T-helper 2 cell treated with Interferon-gamma antibody and Interleukin-4, amounts not matched to agents 5 μg/mL and 100 μg/mL, for 36 hours (primary cell): Measurements from ENCODE around the gene TPI1.
A peak's percentile ranks its signal among the peaks of the same experiment; 100 is the strongest.

Experiments
- DNase-seq: peaks from one replicate; pipeline ENCODE4 v3.0.0; 2021; ENCODE audit warnings: low spot score
- H3K27ac Mint-ChIP-seq: one replicate; pipeline ENCODE4 v1.8.0; 2021; ENCODE audit warnings: mild to moderate bottlenecking, mixed read lengths
- H3K27me3 Mint-ChIP-seq: one replicate; pipeline ENCODE4 v1.8.0; 2021; ENCODE audit warnings: low read depth, mixed read lengths
- H3K36me3 Mint-ChIP-seq: one replicate; pipeline ENCODE4 v1.8.0; 2021; ENCODE audit warnings: low read depth, mixed read lengths
- H3K4me1 Mint-ChIP-seq: one replicate; pipeline ENCODE4 v1.8.0; 2021; ENCODE audit warnings: low read depth, mixed read lengths
- H3K4me3 Mint-ChIP-seq: one replicate; pipeline ENCODE4 v1.8.0; 2022; ENCODE audit warnings: mild to moderate bottlenecking, moderate library complexity, mixed read lengths
- H3K9me3 Mint-ChIP-seq: one replicate; pipeline ENCODE4 v1.8.0; 2021; ENCODE audit warnings: mixed read lengths

The TPI1 gene

DNA sequence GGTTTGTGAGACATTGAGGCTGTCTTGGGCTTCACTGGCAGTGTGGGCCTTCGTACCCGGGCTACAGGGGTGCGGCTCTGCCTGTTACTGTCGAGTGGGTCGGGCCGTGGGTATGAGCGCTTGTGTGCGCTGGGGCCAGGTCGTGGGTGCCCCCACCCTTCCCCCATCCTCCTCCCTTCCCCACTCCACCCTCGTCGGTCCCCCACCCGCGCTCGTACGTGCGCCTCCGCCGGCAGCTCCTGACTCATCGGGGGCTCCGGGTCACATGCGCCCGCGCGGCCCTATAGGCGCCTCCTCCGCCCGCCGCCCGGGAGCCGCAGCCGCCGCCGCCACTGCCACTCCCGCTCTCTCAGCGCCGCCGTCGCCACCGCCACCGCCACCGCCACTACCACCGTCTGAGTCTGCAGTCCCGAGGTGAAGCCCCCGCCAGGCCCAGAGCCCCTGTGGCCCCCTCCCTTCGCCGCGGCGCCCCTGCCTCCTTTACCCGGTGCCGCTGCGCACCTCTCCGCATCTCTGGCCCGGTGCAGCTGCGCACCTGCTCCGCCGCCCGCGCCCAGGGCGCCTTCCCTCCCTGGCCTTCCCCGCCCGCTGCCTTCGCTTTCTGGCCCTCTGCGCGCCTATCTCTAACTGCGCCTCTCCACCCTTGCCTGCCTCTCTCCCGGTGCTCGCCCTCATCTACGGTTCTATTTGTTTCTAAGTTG is 47.1 kb downstream of the TPI1 start, which contains the start of gene ENO2:
Gene ENO2, plus strand, starts transcription at position 335 of the 701 bp plus-strand sequence. CDS start 1,253 bp downstream, outside the sequence.
- Mint-ChIP-seq H3K4me1 (peaks cover 27% of the 10 kb centered on the region), H3K36me3 (peaks cover 27% of the 10 kb centered on the region), H3K27ac (peak within 1 kb of the TSS; percentile 88), H3K27me3 (no peaks in the 10 kb centered on the region), H3K9me3 (no peaks in the 10 kb centered on the region), H3K4me3 (peak within 1 kb of the TSS; percentile 95)
- DNase-seq, result peak; percentile 85

DNA sequence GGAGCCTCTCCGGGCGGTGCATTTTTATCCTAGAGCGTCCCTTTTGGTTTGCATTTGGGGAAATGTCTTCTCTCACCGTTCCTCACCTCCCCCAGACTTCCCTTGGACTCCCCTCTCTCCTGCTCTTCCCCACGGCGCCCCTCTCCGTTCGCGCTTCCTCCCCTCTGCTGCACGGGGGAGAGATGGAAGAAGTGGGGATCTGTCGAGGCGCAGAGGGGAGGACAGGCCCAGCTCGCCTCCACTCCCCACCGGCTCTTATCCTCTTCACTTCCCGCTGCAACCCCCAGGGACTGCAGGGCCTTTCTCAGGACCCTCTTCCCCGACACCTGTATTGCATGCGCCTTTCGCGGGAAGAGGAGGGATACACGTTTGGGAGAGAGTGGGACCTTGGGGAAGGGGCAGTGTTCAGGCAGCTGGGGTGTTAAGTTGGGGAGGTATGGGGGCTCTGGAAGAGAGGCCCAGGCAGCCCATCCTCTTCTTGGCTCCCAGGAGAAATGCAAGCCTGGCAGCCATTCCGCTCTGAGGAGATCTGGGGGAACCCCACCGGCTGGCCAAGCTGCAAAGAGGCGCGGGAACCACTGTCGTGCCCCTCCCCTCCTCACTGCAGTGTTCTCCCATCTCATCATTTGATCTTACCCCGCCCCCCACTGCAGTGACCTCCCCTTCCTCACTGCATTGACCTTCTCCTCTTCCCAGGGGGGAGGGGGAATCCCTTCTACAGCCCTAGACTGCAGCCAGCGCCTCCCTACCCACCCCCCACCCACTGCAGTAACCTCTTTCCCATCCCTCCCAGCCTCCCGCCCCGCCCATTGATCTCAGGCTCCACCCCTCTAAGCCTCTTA is 47.8 kb downstream of the TPI1 start:
- DNase-seq, result no peak
- Mint-ChIP-seq H3K36me3 (peaks cover 34% of the 10 kb centered on the region), H3K4me3 (peak overlapping the region; percentile 95), H3K9me3 (no peaks in the 10 kb centered on the region), H3K27ac (peak overlapping the region; percentile 88), H3K4me1 (peaks cover 28% of the 10 kb centered on the region), H3K27me3 (no peaks in the 10 kb centered on the region)

DNA sequence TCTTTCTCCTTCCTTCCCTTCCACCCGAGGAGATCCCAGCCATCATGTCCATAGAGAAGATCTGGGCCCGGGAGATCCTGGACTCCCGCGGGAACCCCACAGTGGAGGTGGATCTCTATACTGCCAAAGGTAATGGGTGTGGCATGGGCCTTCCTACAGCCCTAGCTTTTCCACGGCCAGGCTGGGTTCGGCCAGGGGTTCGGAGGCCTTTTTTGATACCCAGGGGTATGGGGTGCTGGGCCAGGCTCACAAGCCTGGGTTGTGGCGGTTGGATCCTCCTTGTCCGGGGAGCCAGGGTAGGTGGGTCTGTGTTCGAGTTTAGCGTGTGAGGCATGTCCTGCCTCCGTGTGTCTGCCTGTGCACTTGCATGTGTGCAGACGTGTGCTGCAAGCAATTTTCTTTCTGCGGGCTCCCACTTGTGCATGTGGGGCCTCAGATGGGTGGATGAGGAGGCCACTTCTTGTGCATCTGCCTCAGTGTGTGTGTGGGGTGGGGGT is 48.5 kb downstream of the TPI1 start:
- Mint-ChIP-seq H3K36me3 (peaks cover 34% of the 10 kb centered on the region), H3K9me3 (no peaks in the 10 kb centered on the region), H3K4me1 (peaks cover 28% of the 10 kb centered on the region), H3K4me3 (peak overlapping the region; percentile 95), H3K27ac (peak overlapping the region; percentile 75), H3K27me3 (no peaks in the 10 kb centered on the region)
- DNase-seq, result no peak

DNA sequence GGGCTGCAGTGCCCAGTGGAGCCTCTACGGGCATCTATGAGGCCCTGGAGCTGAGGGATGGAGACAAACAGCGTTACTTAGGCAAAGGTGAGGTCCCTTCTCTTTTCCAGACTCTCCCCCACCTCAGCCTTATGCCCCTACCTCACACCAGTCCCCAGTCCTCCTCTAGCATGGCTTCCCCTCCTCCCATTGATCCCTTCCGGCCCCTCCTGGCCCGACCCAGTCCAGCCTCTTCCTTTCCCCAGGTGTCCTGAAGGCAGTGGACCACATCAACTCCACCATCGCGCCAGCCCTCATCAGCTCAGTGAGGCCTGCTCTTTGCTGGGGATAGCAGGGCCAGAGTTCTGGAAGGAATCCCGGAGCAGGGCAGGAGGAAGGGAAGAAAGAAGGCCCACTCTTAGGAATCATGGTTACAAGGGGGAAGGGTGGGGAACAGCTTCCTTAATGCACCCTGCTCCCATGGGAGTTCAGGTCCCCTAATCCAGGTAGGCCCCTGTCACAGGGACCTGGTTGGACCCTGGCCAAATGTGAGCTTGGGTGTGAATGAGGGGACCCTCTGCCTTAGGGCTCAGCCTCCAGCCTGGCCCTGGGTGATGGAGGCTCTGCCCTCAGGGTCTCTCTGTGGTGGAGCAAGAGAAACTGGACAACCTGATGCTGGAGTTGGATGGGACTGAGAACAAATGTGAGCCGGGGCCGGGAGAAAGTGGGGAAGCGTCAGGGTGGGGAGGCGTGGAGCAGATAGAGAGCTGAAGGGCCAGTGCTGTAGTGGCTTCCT is 49.3 kb downstream of the TPI1 start:
- peak overlapping the region; percentile 95 for H3K4me3 Mint-ChIP-seq
- H3K36me3 Mint-ChIP-seq, result peaks cover 41% of the 10 kb centered on the region

DNA sequence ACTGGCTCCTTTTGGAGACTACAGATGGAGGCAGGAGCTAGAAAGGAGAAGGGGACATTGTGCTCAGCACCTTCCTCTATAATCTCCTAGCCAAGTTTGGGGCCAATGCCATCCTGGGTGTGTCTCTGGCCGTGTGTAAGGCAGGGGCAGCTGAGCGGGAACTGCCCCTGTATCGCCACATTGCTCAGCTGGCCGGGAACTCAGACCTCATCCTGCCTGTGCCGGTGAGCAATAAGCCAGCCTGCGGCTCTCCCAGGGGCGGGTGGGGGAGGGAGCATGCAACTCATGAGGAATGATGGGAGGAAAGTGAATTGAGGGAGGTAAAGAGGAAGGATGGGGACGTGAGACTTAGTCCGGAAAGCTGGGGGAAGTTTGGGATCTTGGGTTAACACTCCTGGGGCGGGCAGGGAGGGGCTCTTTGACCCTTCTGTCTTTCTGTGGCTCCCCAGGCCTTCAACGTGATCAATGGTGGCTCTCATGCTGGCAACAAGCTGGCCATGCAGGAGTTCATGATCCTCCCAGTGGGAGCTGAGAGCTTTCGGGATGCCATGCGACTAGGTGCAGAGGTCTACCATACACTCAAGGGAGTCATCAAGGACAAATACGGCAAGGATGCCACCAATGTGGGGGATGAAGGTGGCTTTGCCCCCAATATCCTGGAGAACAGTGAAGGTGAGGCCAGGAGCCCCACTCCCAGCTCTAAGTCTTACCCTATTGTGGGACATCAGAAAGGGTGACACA is 50.3 kb downstream of the TPI1 start:
- H3K27ac Mint-ChIP-seq, result no peak overlapping the region
- H3K4me1 Mint-ChIP-seq, result peaks cover 27% of the 10 kb centered on the region

More for the DNA sequence above, 49.3 kb downstream of the TPI1 start:
- no peaks in the 10 kb centered on the region for H3K27me3 Mint-ChIP-seq
- DNase-seq, result no peak
- peaks cover 28% of the 10 kb centered on the region for H3K4me1 Mint-ChIP-seq
- no peak overlapping the region for H3K27ac Mint-ChIP-seq
- no peaks in the 10 kb centered on the region for H3K9me3 Mint-ChIP-seq

DNA sequence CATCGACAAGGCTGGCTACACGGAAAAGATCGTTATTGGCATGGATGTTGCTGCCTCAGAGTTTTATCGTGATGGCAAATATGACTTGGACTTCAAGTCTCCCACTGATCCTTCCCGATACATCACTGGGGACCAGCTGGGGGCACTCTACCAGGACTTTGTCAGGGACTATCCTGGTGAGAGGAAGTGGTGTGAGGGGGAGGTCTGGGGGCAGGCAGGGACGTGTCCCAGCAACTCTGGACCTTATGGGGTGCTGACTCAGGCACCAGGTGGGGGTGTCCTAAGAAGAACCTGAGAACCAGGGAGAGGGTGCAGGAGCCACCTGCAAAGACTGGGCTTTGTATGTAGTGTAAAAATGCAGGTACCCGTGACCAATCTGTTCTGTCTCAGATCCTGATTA is 52.3 kb downstream of the TPI1 start:
- no peaks in the 10 kb centered on the region for H3K27me3 Mint-ChIP-seq
- no peak for DNase-seq
- peaks cover 57% of the 10 kb centered on the region for H3K36me3 Mint-ChIP-seq
- H3K4me3 Mint-ChIP-seq, result no peak overlapping the region
- no peaks in the 10 kb centered on the region for H3K9me3 Mint-ChIP-seq
- H3K4me1 Mint-ChIP-seq, result peaks cover 28% of the 10 kb centered on the region
- H3K27ac Mint-ChIP-seq, result peak overlapping the region; percentile 9

More for the DNA sequence above, 50.3 kb downstream of the TPI1 start:
- H3K9me3 Mint-ChIP-seq, result no peaks in the 10 kb centered on the region
- no peak overlapping the region for H3K4me3 Mint-ChIP-seq
- peaks cover 50% of the 10 kb centered on the region for H3K36me3 Mint-ChIP-seq
- no peaks in the 10 kb centered on the region for H3K27me3 Mint-ChIP-seq
- DNase-seq, result no peak
